GM12873 (cell line): Measurements from ENCODE around the gene UBN2.

Experiments used
- CTCF ChIP-seq: IDR thresholded peaks from 2 replicates; pipeline ENCODE4 v1.5.1; 2012; ENCODE audit warnings: low read depth, mild to moderate bottlenecking, moderate library complexity, low read length, control low read depth; ENCODE audit not compliant: insufficient read depth; ENCODE audit errors: missing control alignments

The UBN2 gene

GRCh38 chr7:139230484-139230773 lies 608 bp upstream of the UBN2 start:
- TF ChIP-seq CTCF: no peak

- TF ChIP-seq CTCF: no peak
These were observed 708 bp downstream of the UBN2 start for GRCh38 chr7:139231513-139232376.

GRCh38 chr7:139232377-139232717 lies 1.3 kb downstream of the UBN2 start:
- no peak for TF ChIP-seq CTCF

- TF ChIP-seq CTCF: no peak
These were observed 1.9 kb downstream of the UBN2 start for GRCh38 chr7:139232904-139233303.

GRCh38 chr7:139241258-139241657 lies 10.2 kb downstream of the UBN2 start:
- TF ChIP-seq CTCF: no peak

- no peak for TF ChIP-seq CTCF
These were observed 11.8 kb downstream of the UBN2 start for GRCh38 chr7:139242741-139243281.

GRCh38 chr7:139245401-139245800 lies 14.4 kb downstream of the UBN2 start:
- no peak for TF ChIP-seq CTCF
